Measurements from ENCODE around the gene YY1. TPM values are rescaled to one million over a fixed set of nuclear protein-coding genes. Genes with fewer than 3 reads are reported as not detected.
A peak's percentile ranks its signal among the peaks of the same experiment; 100 is the strongest.

The YY1 gene
- polyA plus RNA-seq, 3 donors = 13.3 to 35.2 (median 15.7) TPM

DNA sequence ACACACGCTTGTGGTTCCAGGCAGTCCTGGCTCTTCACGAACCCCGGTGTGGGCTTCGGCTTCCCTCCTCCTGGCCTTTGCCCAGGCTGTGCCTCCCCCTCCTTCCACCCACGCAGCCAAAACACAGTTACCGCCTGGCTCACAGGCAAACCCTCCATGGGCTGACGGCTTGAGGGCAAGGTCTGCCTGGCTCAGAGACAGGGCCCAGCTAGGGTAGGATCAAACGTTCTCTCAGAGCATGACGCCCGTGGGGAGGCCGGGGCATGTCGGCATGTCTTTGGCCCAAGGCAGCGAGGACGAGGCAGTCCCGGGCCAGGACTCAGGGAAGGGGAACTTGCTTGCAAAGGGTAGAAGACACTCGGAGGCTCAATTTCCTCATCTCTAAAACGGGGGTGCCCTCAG lies 86.3 kb downstream of the YY1 start:
- H3K27ac ChIP-seq (ENCODE audit: low read depth in 1 of 2, low read length in 2 of 2) = no peak overlapping the region
- TF ChIP-seq, protein P1, sequence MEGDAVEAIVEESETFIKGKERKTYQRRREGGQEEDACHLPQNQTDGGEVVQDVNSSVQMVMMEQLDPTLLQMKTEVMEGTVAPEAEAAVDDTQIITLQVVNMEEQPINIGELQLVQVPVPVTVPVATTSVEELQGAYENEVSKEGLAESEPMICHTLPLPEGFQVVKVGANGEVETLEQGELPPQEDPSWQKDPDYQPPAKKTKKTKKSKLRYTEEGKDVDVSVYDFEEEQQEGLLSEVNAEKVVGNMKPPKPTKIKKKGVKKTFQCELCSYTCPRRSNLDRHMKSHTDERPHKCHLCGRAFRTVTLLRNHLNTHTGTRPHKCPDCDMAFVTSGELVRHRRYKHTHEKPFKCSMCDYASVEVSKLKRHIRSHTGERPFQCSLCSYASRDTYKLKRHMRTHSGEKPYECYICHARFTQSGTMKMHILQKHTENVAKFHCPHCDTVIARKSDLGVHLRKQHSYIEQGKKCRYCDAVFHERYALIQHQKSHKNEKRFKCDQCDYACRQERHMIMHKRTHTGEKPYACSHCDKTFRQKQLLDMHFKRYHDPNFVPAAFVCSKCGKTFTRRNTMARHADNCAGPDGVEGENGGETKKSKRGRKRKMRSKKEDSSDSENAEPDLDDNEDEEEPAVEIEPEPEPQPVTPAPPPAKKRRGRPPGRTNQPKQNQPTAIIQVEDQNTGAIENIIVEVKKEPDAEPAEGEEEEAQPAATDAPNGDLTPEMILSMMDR (IDR thresholded peaks at IDR 0.05) = no peak
- no peak overlapping the region for H2AFZ ChIP-seq (ENCODE audit: insufficient read depth, low read depth, low read length, poor library complexity, severe bottlenecking)
- no peaks in the 10 kb centered on the region for H3K27me3 ChIP-seq (ENCODE audit: control insufficient read depth in 2 of 2, insufficient read depth in 2 of 2, low read length in 2 of 2)
- 70% methylated on average over 14 of the region's 17 CpGs for WGBS (ENCODE audit: insufficient coverage)
- H3K79me2 ChIP-seq (ENCODE audit: insufficient read depth, low read length) = no peaks in the 10 kb centered on the region
- H3K4me3 ChIP-seq (replicated peaks in 1 of 3; ENCODE audit: low read depth in 2 of 3, low read length in 3 of 3) = no peak overlapping the region
- no peaks in the 10 kb centered on the region for H3K4me1 ChIP-seq (ENCODE audit: control insufficient read depth in 1 of 2, insufficient read depth in 2 of 2, low read length in 2 of 2)
- Mint-ChIP-seq H3K27me3 (ENCODE audit: low read depth in 3 of 3) (peaks cover 1 to 3% (median 2%) of the 10 kb centered on the region in 3 donors), H3K4me3 (no peak overlapping the region), H3K36me3 (no peaks in the 10 kb centered on the region), H3K4me1 (no peaks in the 10 kb centered on the region), H3K27ac (peak overlapping the region in 1 of 7 donors; percentile 13), H3K9me3 (peaks cover 0 to 3% (median 0%) of the 10 kb centered on the region in 7 donors)
- H4K20me1 ChIP-seq (ENCODE audit: insufficient read depth, low read length) = no peaks in the 10 kb centered on the region
- no peaks in the 10 kb centered on the region for H3K36me3 ChIP-seq (replicated peaks in 1 of 2; ENCODE audit: control insufficient read depth in 1 of 2, insufficient read depth in 2 of 2, low read length in 2 of 2)
- H3K4me2 ChIP-seq (replicated peaks; ENCODE audit: extremely low read depth, low read length, poor library complexity, severe bottlenecking) = no peak overlapping the region
- DNase-seq = no peak
- no peaks in the 10 kb centered on the region for H3K9me3 ChIP-seq (replicated peaks in 1 of 2; ENCODE audit: control insufficient read depth in 1 of 2, insufficient read depth in 1 of 2, low read length in 2 of 2)
- intact Hi-C loops (cut with micrococcal nuclease) = no loop called here
- no peak overlapping the region for H3K9ac ChIP-seq (ENCODE audit: insufficient read depth, low read length, poor library complexity, severe bottlenecking)

DNA sequence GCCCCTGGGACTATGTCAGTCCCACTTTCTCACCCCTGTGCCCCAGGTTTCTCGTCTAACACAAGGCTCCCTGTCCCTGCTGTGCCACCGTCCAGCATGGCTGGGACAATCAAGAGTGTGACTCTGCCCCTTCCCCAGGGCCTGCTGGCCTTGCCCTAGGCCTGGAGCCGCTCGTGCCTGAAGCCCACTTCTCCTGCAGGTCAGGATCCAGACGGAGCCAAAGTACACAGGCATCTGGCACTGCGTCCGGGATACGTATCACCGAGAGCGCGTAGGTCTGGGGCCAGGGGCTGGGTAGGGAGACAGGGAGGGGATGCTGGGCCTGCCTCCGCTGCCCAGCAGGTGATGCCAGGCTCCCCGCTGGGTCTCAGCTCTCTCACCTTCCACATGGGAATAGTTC lies 87.0 kb downstream of the YY1 start:
- Histone ChIP-seq H3K4me1 (ENCODE audit: control insufficient read depth in 1 of 2, insufficient read depth in 2 of 2, low read length in 2 of 2) (no peaks in the 10 kb centered on the region), H3K9me3 (replicated peaks in 1 of 2; ENCODE audit: control insufficient read depth in 1 of 2, insufficient read depth in 1 of 2, low read length in 2 of 2) (no peaks in the 10 kb centered on the region), H3K4me3 (replicated peaks in 1 of 3; ENCODE audit: low read depth in 2 of 3, low read length in 3 of 3) (no peak overlapping the region), H4K20me1 (ENCODE audit: insufficient read depth, low read length) (no peaks in the 10 kb centered on the region), H3K9ac (ENCODE audit: insufficient read depth, low read length, poor library complexity, severe bottlenecking) (no peak overlapping the region), H3K27ac (ENCODE audit: low read depth in 1 of 2, low read length in 2 of 2) (no peak overlapping the region), H3K79me2 (ENCODE audit: insufficient read depth, low read length) (no peaks in the 10 kb centered on the region), H2AFZ (ENCODE audit: insufficient read depth, low read depth, low read length, poor library complexity, severe bottlenecking) (no peak overlapping the region), H3K27me3 (ENCODE audit: control insufficient read depth in 2 of 2, insufficient read depth in 2 of 2, low read length in 2 of 2) (no peaks in the 10 kb centered on the region), H3K36me3 (replicated peaks in 1 of 2; ENCODE audit: control insufficient read depth in 1 of 2, insufficient read depth in 2 of 2, low read length in 2 of 2) (no peaks in the 10 kb centered on the region), H3K4me2 (replicated peaks; ENCODE audit: extremely low read depth, low read length, poor library complexity, severe bottlenecking) (no peak overlapping the region)
- peaks cover under 1% of the 10 kb centered on the region in 2 donors for H3K36me3 Mint-ChIP-seq
- no peak overlapping the region for H3K4me3 Mint-ChIP-seq
- H3K4me1 Mint-ChIP-seq = no peaks in the 10 kb centered on the region
- intact Hi-C loops (cut with micrococcal nuclease) = no loop called here
- 95% methylated on average over 11 of the region's 13 CpGs for WGBS (ENCODE audit: insufficient coverage)
- peaks cover 0 to 3% (median 0%) of the 10 kb centered on the region in 7 donors for H3K9me3 Mint-ChIP-seq
- peaks cover 1 to 3% (median 2%) of the 10 kb centered on the region in 3 donors for H3K27me3 Mint-ChIP-seq (ENCODE audit: low read depth in 3 of 3)
- DNase-seq = no peak
- TF ChIP-seq, protein P1 (IDR thresholded peaks at IDR 0.05) = no peak
- peak overlapping the region in 1 of 7 donors; percentile 58 for H3K27ac Mint-ChIP-seq

All from CD14-positive monocyte (primary cell).